Diencephalon (tissue), 1 donor: ENCODE data around the gene PRAMEF6. TPM values are rescaled to one million over a fixed set of nuclear protein-coding genes. Genes with fewer than 3 reads are reported as not detected.

Source experiments
- small RNA-seq: library from RNA; depleted of rRNA; stranded (forward); fragments of <200 nt; gene quantifications from one replicate; pipeline ENCODE3, GENCODE V24; 2014
- total RNA-seq: library from RNA; depleted of rRNA; stranded (reverse); fragments of >200 nt; gene quantifications from one replicate; pipeline ENCODE4 v1.2.3, GENCODE V29; 2014

PRAMEF6 gene
- not detected for total RNA-seq

GRCh38 chr1:12947480-12947879, at the start of gene PRAMEF6:
PRAMEF6 (minus strand) TSS chr1:12947580; CDS start chr1:12942518, 5,062 bp downstream.

GRCh38 chr1:12916310-12916709, 31.1 kb downstream of the PRAMEF6 start, which contains the start of gene PRAMEF7:
PRAMEF7 (plus strand) TSS chr1:12916610; CDS start chr1:12917693, 1,083 bp downstream.

GRCh38 chr1:12898170-12898569, 49.2 kb downstream of the PRAMEF6 start, which contains the start of gene PRAMEF10:
PRAMEF10 (minus strand) TSS chr1:12898270; CDS start chr1:12895847, 2,423 bp downstream.

Small RNA genes lying within 50 kb of the gene (small RNA-seq; reads per million reads assigned to genes)
- not detected for gene RNU6-1072P

Other genes with a start within 250 kb of the PRAMEF6 start
- not detected for gene AADACL3, start 231.5 kb downstream of the PRAMEF6 start, total RNA-seq
- 3.0 TPM for gene CFAP107, start 201.4 kb downstream of the PRAMEF6 start, total RNA-seq
- not detected for gene PRAMEF12, start 173.8 kb downstream of the PRAMEF6 start, total RNA-seq
- gene PRAMEF1, start 156.2 kb downstream of the PRAMEF6 start, total RNA-seq, result not detected
- gene PRAMEF11, start 116.2 kb downstream of the PRAMEF6 start, total RNA-seq, result not detected
- not detected for gene HNRNPCL1, start 98.9 kb downstream of the PRAMEF6 start, total RNA-seq
- not detected for gene PRAMEF2, start 90.5 kb downstream of the PRAMEF6 start, total RNA-seq
- not detected for gene PRAMEF4, start 61.4 kb downstream of the PRAMEF6 start, total RNA-seq
- gene PRAMEF10, start 49.3 kb downstream of the PRAMEF6 start, total RNA-seq, result not detected
- not detected for gene PRAMEF7, start 31.0 kb downstream of the PRAMEF6 start, total RNA-seq
- not detected for gene PRAMEF27, start 109.0 kb upstream of the PRAMEF6 start, total RNA-seq
- not detected for gene HNRNPCL3, start 113.2 kb upstream of the PRAMEF6 start, total RNA-seq
- gene PRAMEF25, start 123.2 kb upstream of the PRAMEF6 start, total RNA-seq, result not detected
- not detected for gene HNRNPCL2, start 169.3 kb upstream of the PRAMEF6 start, total RNA-seq
- not detected for gene PRAMEF26, start 208.4 kb upstream of the PRAMEF6 start, total RNA-seq
- not detected for gene HNRNPCL4, start 218.1 kb upstream of the PRAMEF6 start, total RNA-seq
- gene PRAMEF9, start 224.3 kb upstream of the PRAMEF6 start, total RNA-seq, result not detected